AG04450 (cell line): Measurements from ENCODE around the gene FAM98A. TPM values are rescaled to one million over a fixed set of nuclear protein-coding genes. Genes with fewer than 3 reads are reported as not detected.

Experiments
- CTCF ChIA-PET: fragments of 300-600, 350-600 bp; formaldehyde crosslinking; extraction: SDS; loops from one replicate; lab custom pipeline; 2022; ENCODE audit warnings: antibody characterized with exemption, inconsistent platforms; lab: Charles Lee
- POLR2A ChIA-PET: fragments of 350-600 bp; formaldehyde crosslinking; extraction: SDS; loops from one replicate; lab custom pipeline; 2021; ENCODE audit warnings: antibody characterized with exemption, inconsistent platforms; lab: Yijun Ruan, JAX
- DNase-seq: peaks from one replicate; pipeline ENCODE4 v3.0.0-alpha.2; 2011; ENCODE audit warnings: low read depth, low spot score
- H3K27ac ChIP-seq: one replicate; pipeline ENCODE4 v1.5.1; 2012; ENCODE audit warnings: low read depth, low read length, control low read depth
- H3K27me3 ChIP-seq: one replicate; pipeline ENCODE4 v1.6.0; 2012; ENCODE audit warnings: low read length; ENCODE audit not compliant: control insufficient read depth, insufficient read depth
- H3K4me3 ChIP-seq: 2 replicates; pipeline ENCODE4 v1.5.1; 2011; ENCODE audit warnings: mild to moderate bottlenecking, low read depth, low read length, control low read depth
- H3K9me3 ChIP-seq: 2 replicates; pipeline ENCODE4 v1.5.1; 2012; ENCODE audit warnings: low read length; ENCODE audit not compliant: control insufficient read depth, insufficient read depth
- CTCF ChIP-seq: IDR thresholded peaks from 2 replicates; pipeline ENCODE4 v1.5.1; 2011; ENCODE audit warnings: low read depth, low read length, control low read depth, inconsistent platforms
- polyA plus RNA-seq: library from polyadenylated mRNA; depleted of rRNA; stranded (reverse); fragments of >200 nt; gene quantifications from 2 replicates; pipeline ENCODE4 v1.2.3, GENCODE V29; 2011

The FAM98A gene
- polyA plus RNA-seq, 1 experiment: 156 TPM

- Histone ChIP-seq H3K9me3 (no peaks in the 10 kb centered on the region), H3K27me3 (no peaks in the 10 kb centered on the region), H3K4me3 (no peak overlapping the region), H3K27ac (no peak overlapping the region)
- TF ChIP-seq CTCF: no peak
- POLR2A ChIA-PET: no interaction called here
- CTCF ChIA-PET: no interaction called here
- no peak for DNase-seq
Observed at GRCh38 chr2:33617989-33618388, 18.9 kb upstream of the FAM98A start.

- H3K27ac ChIP-seq: no peak overlapping the region
- CTCF ChIA-PET: no interaction called here
- no peaks in the 10 kb centered on the region for H3K9me3 ChIP-seq
- POLR2A ChIA-PET: no interaction called here
- no peak for DNase-seq
- H3K27me3 ChIP-seq: no peaks in the 10 kb centered on the region
- H3K4me3 ChIP-seq: no peak overlapping the region
- TF ChIP-seq CTCF: no peak
Observed at GRCh38 chr2:33617401-33617800, 18.3 kb upstream of the FAM98A start.

DNA sequence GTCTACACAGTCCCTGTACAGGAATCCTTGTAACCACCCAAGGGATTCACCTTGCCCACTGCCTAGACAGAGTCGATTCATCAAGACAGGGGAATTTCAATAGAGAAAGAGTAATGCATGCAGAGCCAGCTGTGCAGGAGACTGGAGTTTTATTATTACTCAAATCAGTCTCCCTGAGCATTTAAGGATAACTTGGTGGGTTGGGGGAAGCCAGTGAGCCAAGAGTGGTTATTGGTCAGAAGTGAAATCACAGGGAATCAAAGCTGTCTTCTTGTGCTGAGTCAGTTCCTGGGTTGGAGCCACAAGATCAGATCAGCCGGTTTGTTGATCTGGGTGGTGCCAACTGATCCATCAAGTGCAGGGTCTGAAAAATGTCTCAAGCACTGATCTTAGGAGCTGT, 17.8 kb upstream of the FAM98A start:
- TF ChIP-seq CTCF: no peak
- Histone ChIP-seq H3K9me3 (no peaks in the 10 kb centered on the region), H3K27ac (no peak overlapping the region), H3K27me3 (no peaks in the 10 kb centered on the region), H3K4me3 (no peak overlapping the region)
- DNase-seq: no peak
- ChIA-PET CTCF (no interaction called here), POLR2A (no interaction called here)

DNA sequence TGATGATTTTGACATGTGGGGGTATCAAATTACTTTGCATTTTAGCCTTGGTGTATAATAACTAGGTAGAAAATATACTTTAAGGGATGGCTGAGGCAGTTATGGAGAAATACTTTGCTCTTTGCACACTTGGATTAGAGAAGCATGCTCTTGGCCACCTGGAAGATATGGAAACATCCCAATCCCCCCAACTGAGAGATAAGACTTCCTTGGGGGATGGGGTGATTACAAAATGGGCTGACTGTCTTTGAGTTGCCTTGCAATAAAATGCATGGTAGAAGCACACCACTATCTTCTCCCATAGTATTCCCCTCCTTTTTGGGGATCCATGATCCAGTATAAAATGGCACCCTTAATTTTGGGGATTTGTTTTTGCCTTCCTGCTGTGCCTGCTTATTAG, 15.1 kb upstream of the FAM98A start:
- H3K4me3 ChIP-seq: no peak overlapping the region
- no peak for TF ChIP-seq CTCF
- no peak for DNase-seq
- no peak overlapping the region for H3K27ac ChIP-seq
- POLR2A ChIA-PET: no interaction called here
- H3K9me3 ChIP-seq: no peaks in the 10 kb centered on the region
- no peaks in the 10 kb centered on the region for H3K27me3 ChIP-seq
- CTCF ChIA-PET: interaction anchor here (0.6 kb wide), 1 partner anchor 29 kb away, joined by 3 read pairs; no protein-coding TSS in a partner anchor

DNA sequence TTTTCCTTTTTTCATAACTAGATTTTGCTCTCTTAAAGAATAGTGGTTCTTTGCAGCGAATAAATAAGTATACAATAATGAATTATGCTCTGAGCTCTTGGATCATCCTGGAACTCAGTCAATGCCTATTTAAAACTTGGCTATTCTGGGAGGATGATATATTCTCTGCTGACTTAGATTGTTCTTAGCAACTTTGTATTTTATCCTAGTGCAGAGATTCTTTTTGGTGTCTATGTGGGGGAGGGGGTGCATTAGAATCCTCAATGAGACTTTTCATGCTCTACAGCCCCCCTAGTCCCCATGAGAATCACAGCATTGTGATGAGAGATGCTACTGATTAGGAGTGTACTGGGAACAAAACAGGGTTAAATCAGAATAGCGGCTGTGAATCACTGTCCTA, 8.8 kb upstream of the FAM98A start:
- Histone ChIP-seq H3K27ac (no peak overlapping the region), H3K27me3 (no peaks in the 10 kb centered on the region), H3K4me3 (no peak overlapping the region), H3K9me3 (no peaks in the 10 kb centered on the region)
- ChIA-PET POLR2A (no interaction called here), CTCF (no interaction called here)
- no peak for DNase-seq
- TF ChIP-seq CTCF: no peak
